Measurements from ENCODE around the gene MED29. TPM values are rescaled to one million over a fixed set of nuclear protein-coding genes. Genes with fewer than 3 reads are reported as not detected.

MED29 gene
- total and polyA plus RNA-seq, 2 of the 13 experiments (the other 11 are each of a cell fraction or from before 2014, with no cell fraction given): 14.0 to 19.7 TPM

DNA sequence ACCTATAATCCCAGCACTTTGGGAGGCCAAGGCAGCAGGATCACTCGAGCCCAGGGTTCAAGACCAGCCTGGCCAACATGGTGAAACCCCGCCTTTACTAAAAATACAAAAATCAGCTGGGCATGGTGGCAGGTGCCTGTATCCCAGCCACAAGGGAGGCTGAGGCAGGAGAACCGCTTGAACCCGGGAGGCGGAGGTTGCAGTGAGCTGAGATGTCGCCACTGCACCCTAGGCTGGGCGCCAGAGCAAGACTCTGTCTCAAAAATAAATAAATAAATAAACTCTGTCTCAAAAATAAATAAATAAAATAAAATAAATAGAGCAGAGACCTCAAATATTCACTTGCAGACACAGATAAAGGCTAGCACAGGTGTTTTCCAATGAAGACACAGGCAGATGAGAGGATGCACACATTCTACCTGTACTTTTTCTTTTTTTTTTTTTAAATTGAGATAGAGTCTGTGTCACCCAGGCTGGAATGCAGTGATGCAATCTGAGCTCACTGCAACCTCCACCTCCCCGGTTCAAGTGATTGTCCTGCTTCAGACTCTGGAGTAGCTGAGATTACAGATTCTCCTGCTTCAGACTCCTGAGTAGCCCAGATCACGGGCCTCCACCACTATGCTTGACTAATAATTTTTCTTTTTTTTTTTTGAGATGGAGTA, 47.2 kb downstream of the MED29 start (continued):
- TF ChIP-seq, protein P1, sequence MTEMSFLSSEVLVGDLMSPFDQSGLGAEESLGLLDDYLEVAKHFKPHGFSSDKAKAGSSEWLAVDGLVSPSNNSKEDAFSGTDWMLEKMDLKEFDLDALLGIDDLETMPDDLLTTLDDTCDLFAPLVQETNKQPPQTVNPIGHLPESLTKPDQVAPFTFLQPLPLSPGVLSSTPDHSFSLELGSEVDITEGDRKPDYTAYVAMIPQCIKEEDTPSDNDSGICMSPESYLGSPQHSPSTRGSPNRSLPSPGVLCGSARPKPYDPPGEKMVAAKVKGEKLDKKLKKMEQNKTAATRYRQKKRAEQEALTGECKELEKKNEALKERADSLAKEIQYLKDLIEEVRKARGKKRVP (CRISPR knock-in tag; IDR thresholded peaks at IDR 0.05): peak in 1 of 2 experiments; percentile 87; a peak in 2 of 4 replicates
- TF ChIP-seq, protein P2, sequence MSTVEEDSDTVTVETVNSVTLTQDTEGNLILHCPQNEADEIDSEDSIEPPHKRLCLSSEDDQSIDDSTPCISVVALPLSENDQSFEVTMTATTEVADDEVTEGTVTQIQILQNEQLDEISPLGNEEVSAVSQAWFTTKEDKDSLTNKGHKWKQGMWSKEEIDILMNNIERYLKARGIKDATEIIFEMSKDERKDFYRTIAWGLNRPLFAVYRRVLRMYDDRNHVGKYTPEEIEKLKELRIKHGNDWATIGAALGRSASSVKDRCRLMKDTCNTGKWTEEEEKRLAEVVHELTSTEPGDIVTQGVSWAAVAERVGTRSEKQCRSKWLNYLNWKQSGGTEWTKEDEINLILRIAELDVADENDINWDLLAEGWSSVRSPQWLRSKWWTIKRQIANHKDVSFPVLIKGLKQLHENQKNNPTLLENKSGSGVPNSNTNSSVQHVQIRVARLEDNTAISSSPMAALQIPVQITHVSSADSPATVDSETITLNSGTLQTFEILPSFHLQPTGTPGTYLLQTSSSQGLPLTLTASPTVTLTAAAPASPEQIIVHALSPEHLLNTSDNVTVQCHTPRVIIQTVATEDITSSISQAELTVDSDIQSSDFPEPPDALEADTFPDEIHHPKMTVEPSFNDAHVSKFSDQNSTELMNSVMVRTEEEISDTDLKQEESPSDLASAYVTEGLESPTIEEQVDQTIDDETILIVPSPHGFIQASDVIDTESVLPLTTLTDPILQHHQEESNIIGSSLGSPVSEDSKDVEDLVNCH (CRISPR knock-in tag; IDR thresholded peaks at IDR 0.05): no peak
- TF ChIP-seq ZNF615 (CRISPR knock-in tag; IDR thresholded peaks at IDR 0.05; ENCODE audit: borderline replicate concordance) (no peak), SP2 (CRISPR knock-in tag; IDR thresholded peaks at IDR 0.05) (no peak), ZNF550 (CRISPR knock-in tag; IDR thresholded peaks at IDR 0.05; ENCODE audit: borderline replicate concordance) (no peak), ZBTB21 (CRISPR knock-in tag; IDR thresholded peaks at IDR 0.05) (no peak), ZFP41 (CRISPR knock-in tag; IDR thresholded peaks at IDR 0.05; ENCODE audit: borderline replicate concordance) (no peak), ZNF605 (CRISPR knock-in tag; IDR thresholded peaks at IDR 0.05) (no peak), CEBPG (CRISPR knock-in tag; IDR thresholded peaks at IDR 0.05) (peak; percentile 92), PAF1 (CRISPR knock-in tag; IDR thresholded peaks at IDR 0.05) (no peak), MTF1 (CRISPR knock-in tag; IDR thresholded peaks at IDR 0.05) (no peak), ZFX (CRISPR knock-in tag; IDR thresholded peaks at IDR 0.05; ENCODE audit: low read depth) (no peak), PPARG (CRISPR knock-in tag; conservative IDR thresholded peaks at IDR 0.05) (no peak)
- TF ChIP-seq, protein P3, sequence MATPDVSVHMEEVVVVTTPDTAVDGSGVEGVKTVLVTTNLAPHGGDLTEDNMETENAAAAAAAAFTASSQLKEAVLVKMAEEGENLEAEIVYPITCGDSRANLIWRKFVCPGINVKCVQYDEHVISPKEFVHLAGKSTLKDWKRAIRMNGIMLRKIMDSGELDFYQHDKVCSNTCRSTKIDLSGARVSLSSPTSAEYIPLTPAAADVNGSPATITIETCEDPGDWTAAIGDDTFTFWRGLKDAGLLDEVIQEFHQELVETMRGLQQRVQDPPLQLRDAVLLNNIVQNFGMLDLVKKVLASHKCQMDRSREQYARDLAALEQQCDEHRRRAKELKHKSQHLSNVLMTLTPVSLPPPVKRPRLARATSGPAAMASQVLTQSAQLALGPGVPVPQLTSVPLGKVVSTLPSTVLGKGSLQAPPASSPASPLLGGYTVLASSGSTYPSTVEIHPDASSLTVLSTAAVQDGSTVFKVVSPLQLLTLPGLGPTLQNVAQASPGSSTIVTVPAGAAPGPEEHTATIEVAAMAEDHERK (CRISPR knock-in tag; IDR thresholded peaks at IDR 0.05; ENCODE audit: low read depth): no peak
- TF ChIP-seq, protein P4, sequence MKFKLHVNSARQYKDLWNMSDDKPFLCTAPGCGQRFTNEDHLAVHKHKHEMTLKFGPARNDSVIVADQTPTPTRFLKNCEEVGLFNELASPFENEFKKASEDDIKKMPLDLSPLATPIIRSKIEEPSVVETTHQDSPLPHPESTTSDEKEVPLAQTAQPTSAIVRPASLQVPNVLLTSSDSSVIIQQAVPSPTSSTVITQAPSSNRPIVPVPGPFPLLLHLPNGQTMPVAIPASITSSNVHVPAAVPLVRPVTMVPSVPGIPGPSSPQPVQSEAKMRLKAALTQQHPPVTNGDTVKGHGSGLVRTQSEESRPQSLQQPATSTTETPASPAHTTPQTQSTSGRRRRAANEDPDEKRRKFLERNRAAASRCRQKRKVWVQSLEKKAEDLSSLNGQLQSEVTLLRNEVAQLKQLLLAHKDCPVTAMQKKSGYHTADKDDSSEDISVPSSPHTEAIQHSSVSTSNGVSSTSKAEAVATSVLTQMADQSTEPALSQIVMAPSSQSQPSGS (CRISPR knock-in tag; IDR thresholded peaks at IDR 0.05): peak; percentile 26; the same call in 1 of the 2 replicates

All from HepG2 (cell line).